ENCODE results near the gene CRYBG1.
A peak's percentile ranks its signal among the peaks of the same experiment; 100 is the strongest.

The CRYBG1 gene

DNA sequence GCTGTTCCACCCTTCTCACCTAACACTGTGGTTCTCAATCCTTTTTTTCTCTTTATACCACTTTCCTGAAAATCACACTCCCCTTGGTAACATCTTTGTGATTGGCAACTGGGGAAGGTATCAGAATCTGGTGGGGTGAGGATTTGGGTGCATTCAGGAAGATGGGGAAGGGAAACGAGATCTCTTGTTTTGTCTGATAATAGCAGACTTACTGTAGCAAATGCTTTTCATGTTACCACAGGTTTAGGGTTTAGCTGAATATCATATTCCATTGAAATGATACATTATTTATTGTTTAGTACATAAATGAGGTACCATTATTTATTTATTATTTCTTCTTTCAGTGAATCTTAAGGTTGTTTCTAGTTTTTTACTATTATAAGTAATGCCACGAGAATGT is 168.0 kb downstream of the CRYBG1 start:
- no peak for DNase-seq (ENCODE audit: low read depth)
- no peak overlapping the region for H3K4me3 ChIP-seq (ENCODE audit: low read length)
- TF ChIP-seq, protein P1, sequence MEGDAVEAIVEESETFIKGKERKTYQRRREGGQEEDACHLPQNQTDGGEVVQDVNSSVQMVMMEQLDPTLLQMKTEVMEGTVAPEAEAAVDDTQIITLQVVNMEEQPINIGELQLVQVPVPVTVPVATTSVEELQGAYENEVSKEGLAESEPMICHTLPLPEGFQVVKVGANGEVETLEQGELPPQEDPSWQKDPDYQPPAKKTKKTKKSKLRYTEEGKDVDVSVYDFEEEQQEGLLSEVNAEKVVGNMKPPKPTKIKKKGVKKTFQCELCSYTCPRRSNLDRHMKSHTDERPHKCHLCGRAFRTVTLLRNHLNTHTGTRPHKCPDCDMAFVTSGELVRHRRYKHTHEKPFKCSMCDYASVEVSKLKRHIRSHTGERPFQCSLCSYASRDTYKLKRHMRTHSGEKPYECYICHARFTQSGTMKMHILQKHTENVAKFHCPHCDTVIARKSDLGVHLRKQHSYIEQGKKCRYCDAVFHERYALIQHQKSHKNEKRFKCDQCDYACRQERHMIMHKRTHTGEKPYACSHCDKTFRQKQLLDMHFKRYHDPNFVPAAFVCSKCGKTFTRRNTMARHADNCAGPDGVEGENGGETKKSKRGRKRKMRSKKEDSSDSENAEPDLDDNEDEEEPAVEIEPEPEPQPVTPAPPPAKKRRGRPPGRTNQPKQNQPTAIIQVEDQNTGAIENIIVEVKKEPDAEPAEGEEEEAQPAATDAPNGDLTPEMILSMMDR (conservative IDR thresholded peaks at IDR 0.05; ENCODE audit: low read length): no peak

DNA sequence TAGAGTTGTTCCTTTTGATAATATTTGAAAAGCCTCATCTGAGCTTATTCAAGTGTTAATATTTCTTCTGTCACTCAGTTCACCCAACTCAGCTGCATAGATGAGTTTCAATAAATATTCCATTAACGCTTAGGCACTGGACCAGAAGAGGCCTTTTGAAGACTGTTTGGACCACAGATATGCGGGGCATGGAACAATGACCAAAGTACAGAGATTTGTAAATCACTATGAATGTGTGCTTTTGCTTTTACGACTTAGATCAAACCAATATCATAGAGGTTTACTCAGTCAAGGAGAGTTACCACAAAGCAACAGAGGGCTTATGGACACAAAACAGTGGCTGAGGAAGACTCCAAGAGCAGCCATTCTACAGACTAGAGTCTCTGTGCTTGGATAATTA is 168.9 kb downstream of the CRYBG1 start:
- peak; percentile 40 for DNase-seq (ENCODE audit: low read depth)
- no peak overlapping the region for H3K4me3 ChIP-seq (ENCODE audit: low read length)
- TF ChIP-seq, protein P1 (conservative IDR thresholded peaks at IDR 0.05; ENCODE audit: low read length): no peak

DNA sequence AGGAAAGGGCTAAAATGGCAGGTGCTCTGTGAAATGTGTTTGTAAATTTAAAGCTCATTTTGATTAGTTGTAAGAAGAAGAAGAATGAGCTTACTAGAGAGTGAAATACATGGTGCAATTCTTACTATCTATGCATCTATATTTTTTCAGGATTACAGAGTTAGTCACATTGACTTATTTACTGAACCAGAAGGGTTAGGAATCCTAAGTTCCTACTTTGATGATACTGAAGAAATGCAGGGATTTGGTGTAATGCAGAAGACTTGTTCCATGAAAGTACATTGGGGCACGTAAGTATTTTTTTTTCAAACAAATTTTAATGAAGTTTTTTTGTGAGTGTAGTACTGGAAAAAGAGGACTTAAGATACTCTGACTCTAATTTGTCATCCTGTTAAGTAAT is 169.5 kb downstream of the CRYBG1 start:
- H3K4me3 ChIP-seq (ENCODE audit: low read length): no peak overlapping the region
- no peak for DNase-seq (ENCODE audit: low read depth)
- TF ChIP-seq, protein P1 (conservative IDR thresholded peaks at IDR 0.05; ENCODE audit: low read length): no peak

DNA sequence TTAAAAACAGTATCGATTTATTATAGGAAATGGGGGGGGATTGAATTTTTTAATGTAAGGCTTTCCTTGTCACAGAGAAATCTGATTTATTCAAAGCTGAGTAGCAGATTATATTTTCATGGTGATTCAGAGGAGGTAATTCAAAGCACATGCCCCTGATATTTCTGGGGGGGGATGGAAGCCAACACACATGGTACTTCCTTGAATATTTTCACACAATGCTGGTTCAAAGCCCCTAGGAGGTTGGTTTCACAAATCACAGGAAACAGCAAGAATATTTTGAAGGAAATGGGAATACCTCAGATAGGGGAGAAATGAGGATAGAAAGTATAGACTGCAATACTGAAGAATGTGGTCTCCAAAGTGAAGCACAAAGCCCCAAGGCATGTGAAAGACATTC is 170.0 kb downstream of the CRYBG1 start:
- H3K4me3 ChIP-seq (ENCODE audit: low read length): no peak overlapping the region
- TF ChIP-seq, protein P1 (conservative IDR thresholded peaks at IDR 0.05; ENCODE audit: low read length): no peak
- peak; percentile 82 for DNase-seq (ENCODE audit: low read depth)

DNA sequence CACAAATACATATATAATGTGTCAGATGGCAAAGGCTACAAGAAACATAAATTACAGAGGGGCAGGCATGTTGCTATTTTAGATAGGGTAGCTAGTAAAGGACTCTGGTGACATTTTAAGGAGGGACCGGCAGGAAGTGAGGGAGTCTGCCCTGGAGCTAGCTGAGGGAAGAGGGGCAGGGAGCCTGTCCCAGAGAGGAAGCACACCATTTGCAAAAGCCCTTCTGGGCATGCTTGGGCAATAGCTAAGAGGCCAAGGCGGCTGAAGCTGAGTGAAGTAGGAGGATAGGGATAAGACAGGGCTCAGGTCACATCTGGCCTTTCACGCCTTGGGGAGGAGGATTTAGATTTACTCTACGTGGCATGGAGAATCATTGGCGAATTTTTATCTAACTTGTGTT is 172.5 kb downstream of the CRYBG1 start:
- TF ChIP-seq, protein P1 (conservative IDR thresholded peaks at IDR 0.05; ENCODE audit: low read length): no peak
- no peak for DNase-seq (ENCODE audit: low read depth)
- H3K4me3 ChIP-seq (ENCODE audit: low read length): no peak overlapping the region

DNA sequence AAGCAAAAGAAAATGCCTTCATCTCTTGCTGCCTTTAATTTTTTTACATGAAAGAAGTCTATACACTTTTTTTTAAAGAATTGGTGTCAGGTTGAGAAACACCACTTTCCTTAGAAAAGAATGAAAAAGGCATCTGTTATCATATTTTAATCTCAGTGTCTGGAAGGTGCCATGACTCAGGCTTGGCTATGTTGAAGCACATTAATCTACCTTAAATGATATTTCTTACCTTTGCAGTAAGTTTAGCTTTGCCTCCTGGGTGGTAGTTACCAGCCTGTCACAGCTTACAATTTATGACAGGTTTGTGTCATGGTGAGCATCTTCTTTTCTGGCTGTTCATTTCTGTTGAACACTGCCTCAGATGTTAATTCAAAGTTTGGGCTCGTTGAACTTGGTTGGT is 173.5 kb downstream of the CRYBG1 start:
- no peak for DNase-seq (ENCODE audit: low read depth)
- no peak overlapping the region for H3K4me3 ChIP-seq (ENCODE audit: low read length)
- TF ChIP-seq, protein P1 (conservative IDR thresholded peaks at IDR 0.05; ENCODE audit: low read length): no peak

DNA sequence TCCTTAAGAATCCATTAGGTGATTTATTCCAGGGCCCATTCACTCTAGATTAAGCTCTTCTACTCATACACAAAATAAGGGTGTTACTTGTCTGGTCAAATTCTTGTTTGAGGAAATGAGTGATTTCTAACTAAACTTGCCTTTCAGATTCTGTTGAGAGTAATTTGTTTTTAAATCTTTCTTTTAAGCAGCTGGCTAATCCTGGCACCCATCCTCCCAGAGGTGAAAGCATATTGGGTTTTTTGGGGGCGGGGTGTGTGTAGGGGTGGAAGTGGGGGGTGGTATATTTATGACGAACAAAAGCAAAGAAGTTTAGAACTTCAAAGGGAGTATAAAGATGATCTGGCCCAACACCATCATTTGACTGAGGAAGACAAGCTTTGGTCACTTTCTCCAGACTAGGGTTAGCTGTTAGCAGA is 174.1 kb downstream of the CRYBG1 start:
- no peak for DNase-seq (ENCODE audit: low read depth)
- TF ChIP-seq, protein P1 (conservative IDR thresholded peaks at IDR 0.05; ENCODE audit: low read length): no peak
- no peak overlapping the region for H3K4me3 ChIP-seq (ENCODE audit: low read length)
